GM21515 (cell line): ENCODE measurements around the gene FHIT.
A peak's percentile ranks its signal among the peaks of the same experiment; 100 is the strongest.

Source experiments
- ATAC-seq: cut with Tn5 transposase; IDR thresholded peaks from one replicate; pipeline ENCODE4 v1.9.1; 2021; ENCODE audit not compliant: unreplicated experiment

The FHIT gene

GRCh38 chr3:59876533-59877062, 1374.7 kb downstream of the FHIT start:
- no peak for ATAC-seq

GRCh38 chr3:59873576-59874230, 1377.5 kb downstream of the FHIT start:
- ATAC-seq = no peak

GRCh38 chr3:59872128-59872527, 1379.1 kb downstream of the FHIT start:
- ATAC-seq = no peak

GRCh38 chr3:59867185-59868002, 1383.9 kb downstream of the FHIT start:
- ATAC-seq = no peak

- ATAC-seq = no peak
Measured at GRCh38 chr3:59866076-59866475, 1385.2 kb downstream of the FHIT start.

GRCh38 chr3:59865351-59865750, 1385.9 kb downstream of the FHIT start:
- ATAC-seq = no peak

- no peak for ATAC-seq
Measured at GRCh38 chr3:59862686-59863085, 1388.6 kb downstream of the FHIT start.

- peak; percentile 99 for ATAC-seq
Measured at GRCh38 chr3:59857589-59858346, 1393.5 kb downstream of the FHIT start.

- no peak for ATAC-seq
Measured at GRCh38 chr3:59856934-59857460, 1394.3 kb downstream of the FHIT start.

GRCh38 chr3:59854061-59854709, 1397.1 kb downstream of the FHIT start:
- ATAC-seq = no peak

- ATAC-seq = no peak
Measured at GRCh38 chr3:59850417-59850816, 1400.8 kb downstream of the FHIT start.

GRCh38 chr3:59845386-59845785, 1405.9 kb downstream of the FHIT start:
- no peak for ATAC-seq

- ATAC-seq = no peak
Measured at GRCh38 chr3:59843821-59844220, 1407.4 kb downstream of the FHIT start.

- ATAC-seq = peak; percentile 91
Measured at GRCh38 chr3:59839810-59840515, 1411.3 kb downstream of the FHIT start.

GRCh38 chr3:59839283-59839682, 1412.0 kb downstream of the FHIT start:
- no peak for ATAC-seq

GRCh38 chr3:59836531-59836930, 1414.7 kb downstream of the FHIT start:
- ATAC-seq = no peak

- ATAC-seq = no peak
Measured at GRCh38 chr3:59832702-59833101, 1418.5 kb downstream of the FHIT start.

GRCh38 chr3:59832241-59832640, 1419.0 kb downstream of the FHIT start:
- no peak for ATAC-seq

- ATAC-seq = no peak
Measured at GRCh38 chr3:59831394-59831793, 1419.9 kb downstream of the FHIT start.

- no peak for ATAC-seq
Measured at GRCh38 chr3:59829527-59829926, 1421.7 kb downstream of the FHIT start.
